ENCODE data around the gene TMEM179. TPM values are rescaled to one million over a fixed set of nuclear protein-coding genes. Genes with fewer than 3 reads are reported as not detected.

The TMEM179 gene
- total and polyA plus RNA-seq, 2 of the 8 experiments (the other 6 are each of a cell fraction or from before 2014, with no cell fraction given), result 2.9 to 4.0 TPM

- Histone ChIP-seq H3K79me1 (ENCODE audit: low read depth, low read length) (no peaks in the 10 kb centered on the region), H4K5ac (ENCODE audit: insufficient read length, low read depth, low read length) (peak overlapping the region; percentile 71), H2BK5ac (ENCODE audit: low read depth, low read length) (peak overlapping the region; percentile 75; the same call in 1 of the 2 replicates), H3K36me3 (ENCODE audit: control insufficient read depth in 2 of 4, insufficient read depth in 4 of 4, low read length in 3 of 4) (no peaks in the 10 kb centered on the region), H2BK12ac (ENCODE audit: low read depth, low read length) (peak overlapping the region; percentile 80; the same call in 1 of the 2 replicates), H3K14ac (ENCODE audit: insufficient read length) (no peak overlapping the region), H2AK5ac (ENCODE audit: low read depth, low read length) (no peak overlapping the region), H4K8ac (ENCODE audit: extremely low read depth, insufficient read depth, low read length) (no peak overlapping the region; the same call in 1 of the 2 replicates), H3K23ac (ENCODE audit: insufficient read length) (no peak overlapping the region), H3K4me2 (ENCODE audit: insufficient read depth in 1 of 2, low read depth in 2 of 2, low read length in 2 of 2) (peak overlapping the region; percentile 50 to 80), H2BK15ac (ENCODE audit: low read length) (peak overlapping the region; percentile 29; the same call in 1 of the 2 replicates), H3K56ac (replicated peaks; ENCODE audit: insufficient read length, low read depth, low read length) (no peak overlapping the region), H3K79me2 (ENCODE audit: control insufficient read depth in 1 of 2, insufficient read depth in 2 of 2, low read length in 2 of 2) (no peaks in the 10 kb centered on the region), H3K23me2 (ENCODE audit: low read depth, low read length) (no peaks in the 10 kb centered on the region), H3K9ac (replicated peaks in 1 of 4; ENCODE audit: extremely low read depth in 1 of 4, low read depth in 3 of 4, low read length in 3 of 4) (peak overlapping the region in 2 of 4 experiments; percentile 9 to 29; a peak in 4 of 7 replicates), H3K9me3 (ENCODE audit: insufficient read depth in 2 of 2, low read depth in 1 of 2, low read length in 1 of 2) (peaks cover 15 to 26% of the 10 kb centered on the region in 2 experiments), H4K20me1 (replicated peaks in 1 of 2; ENCODE audit: control insufficient read depth in 1 of 2, insufficient read depth in 2 of 2, low read length in 2 of 2) (no peaks in the 10 kb centered on the region), H2AFZ (ENCODE audit: low read length) (peak overlapping the region; percentile 88), H3K4me3 (ENCODE audit: extremely low read depth in 1 of 4, insufficient read depth in 2 of 4, low read depth in 3 of 4, low read length in 4 of 4) (peak overlapping the region; percentile 63 to 92 (median 81)), H2BK120ac (replicated peaks; ENCODE audit: low read depth, low read length) (peak overlapping the region; percentile 96), H3K27me3 (replicated peaks in 1 of 4; ENCODE audit: control insufficient read depth in 3 of 4, extremely low read depth in 1 of 4, insufficient read depth in 3 of 4, low read length in 3 of 4) (peaks cover 0 to 2% (median under 1%) of the 10 kb centered on the region in 4 experiments; a peak in 2 of 7 replicates), H4K91ac (replicated peaks; ENCODE audit: insufficient read length, low read length) (peak overlapping the region; percentile 91), H3K27ac (ENCODE audit: low read depth, low read length) (no peak overlapping the region), H3K4me1 (replicated peaks in 1 of 4; ENCODE audit: control insufficient read depth in 3 of 4, insufficient read depth in 4 of 4, low read length in 3 of 4) (no peaks in the 10 kb centered on the region; a peak in 1 of 7 replicates), H3K4ac (replicated peaks; ENCODE audit: insufficient read length, low read depth, low read length) (no peak overlapping the region), H3K18ac (ENCODE audit: extremely low read depth, low read length) (peak overlapping the region; percentile 97), H2BK20ac (ENCODE audit: low read length) (peak overlapping the region; percentile 66; the same call in 1 of the 2 replicates)
- ChIA-PET POLR2A (ENCODE audit: partially characterized antibody) (interaction anchor here (0.6 to 1.1 kb wide), 2 partner anchors 56 to 72 kb away, joined by 3 read pairs; no protein-coding TSS in a partner anchor), CTCF (ENCODE audit: partially characterized antibody) (interaction anchor here (0.5 to 2.4 kb wide), 12 partner anchors 10 to 561 kb away, joined by 3 to 17 read pairs (median 4); no protein-coding TSS in a partner anchor)
- 24% methylated on average over 21 of the region's 56 CpGs; no CpG with 5 or more reads in 1 of the 2 experiments for WGBS, 2 experiments (ENCODE audit: extremely low coverage in 1 of 2, insufficient coverage in 1 of 2, insufficient read length in 1 of 2, insufficient replicate concordance in 2 of 2, low coverage in 1 of 2, low lambda C conversion rate in 2 of 2, missing lambda C conversion rate in 1 of 2)
- FAIRE-seq, result no peak
- DNase-seq (ENCODE audit: low read depth in 1 of 2, low spot score in 2 of 2), result peak; percentile 60 to 99
- TF ChIP-seq BCL11A (IDR thresholded peaks at IDR 0.05; ENCODE audit: low read depth in 2 of 2, low read length in 2 of 2), result no peak
- peak; percentile 59 for TF ChIP-seq PHF8 (conservative IDR thresholded peaks at IDR 0.05; ENCODE audit: low read depth, low read length)
- TF ChIP-seq BRCA1 (IDR thresholded peaks at IDR 0.05; ENCODE audit: low read depth, low read length), result no peak; the same call in 1 of the 2 replicates
- TF ChIP-seq TCF12 (IDR thresholded peaks at IDR 0.05; ENCODE audit: low read depth, low read length), result no peak
- no peak for TF ChIP-seq TEAD4 (IDR thresholded peaks at IDR 0.05; ENCODE audit: low read depth, low read length)
- TF ChIP-seq SP1 (IDR thresholded peaks at IDR 0.05; ENCODE audit: low read depth, low read length), result peak; percentile 60; the same call in 1 of the 2 replicates
- no peak for TF ChIP-seq FOSL1 (IDR thresholded peaks at IDR 0.05; ENCODE audit: insufficient read depth, low read depth, low read length)
- no peak for TF ChIP-seq SRF (IDR thresholded peaks at IDR 0.05; ENCODE audit: low read depth, low read length)
- no peak for TF ChIP-seq SIRT6 (IDR thresholded peaks at IDR 0.05; ENCODE audit: low read length)
- no peak; the same call in 1 of the 2 replicates for TF ChIP-seq POLR2AphosphoS5 (IDR thresholded peaks at IDR 0.05; ENCODE audit: low read depth, low read length)
- peak; percentile 50; the same call in 1 of the 2 replicates for TF ChIP-seq ATF3 (IDR thresholded peaks at IDR 0.05; ENCODE audit: insufficient read depth, low read depth, low read length)
Observed at GRCh38 chr14:104650057-104650980, 45.7 kb upstream of the TMEM179 start.

All from H1 (cell line).